H1 (cell line): ENCODE results near the gene DMXL2. TPM values are rescaled to one million over a fixed set of nuclear protein-coding genes. Genes with fewer than 3 reads are reported as not detected.

ENCODE experiments used
- HDAC2 ChIP-seq, 2 experiments: fragments of 300-600 bp in 1 of 2; sonication (generic) in 1 of 2; IDR thresholded peaks; 2 replicates each; pipeline ENCODE4 v1.6.1; 2011 to 2012; ENCODE audit warnings: low read depth in 2 of 2, low read length in 2 of 2, mild to moderate bottlenecking in 2 of 2, moderate library complexity in 2 of 2, borderline replicate concordance in 1 of 2, inconsistent platforms in 1 of 2
- MAFK ChIP-seq: IDR thresholded peaks from 2 replicates; pipeline ENCODE4 v1.6.1; 2012; ENCODE audit warnings: low read depth, mild to moderate bottlenecking, improper control_type of control experiment, low read length
- RAD21 ChIP-seq, 2 experiments: IDR thresholded peaks in 1 of 2; conservative IDR thresholded peaks in 1 of 2; 2 replicates each; pipeline ENCODE4 v1.6.1; 2011; ENCODE audit warnings: low read depth in 2 of 2, low read length in 2 of 2, improper control_type of control experiment in 1 of 2, inconsistent platforms in 1 of 2, mild to moderate bottlenecking in 1 of 2, moderate library complexity in 1 of 2
- polyA plus RNA-seq, 7 experiments: library from polyadenylated mRNA; depleted of rRNA in 3 of 7; stranded (reverse) in 5 of 7; unstranded in 2 of 7; fragments of >200 nt in 5 of 7; fragments of 200-250 nt in 2 of 7; gene quantifications; 1 replicate in 5 of 7; 2 replicates in 1 of 7; 4 replicates in 1 of 7; pipeline versions ENCODE4 v1.2.1 to v1.2.3, GENCODE V29; 2011 to 2013; ENCODE audit warnings: missing spikeins in 2 of 7, mixed read lengths in 2 of 7
- total RNA-seq: library from RNA; stranded (reverse); fragmentation: NEBNext Ultra II Directional; extraction: Animal tissue kit (Norgen Biotek cat#: 25700); gene quantifications from 2 replicates; pipeline ENCODE4 v1.2.1, GENCODE V29; 2021
- TF ChIP-seq, protein P1 (sequence below): IDR thresholded peaks from 2 replicates; pipeline ENCODE4 v1.6.1; 2011; ENCODE audit warnings: low read length, improper control_type of control experiment
- TF ChIP-seq, protein P2 (sequence below), 3 experiments: IDR thresholded peaks; 1 replicate in 2 of 3; 2 replicates in 1 of 3; pipeline versions ENCODE4 v1.5.1 to v1.6.1; 2011; ENCODE audit warnings: low read length in 3 of 3, mild to moderate bottlenecking in 3 of 3, inconsistent platforms in 2 of 3, low read depth in 1 of 3, moderate library complexity in 1 of 3; ENCODE audit not compliant: insufficient read depth in 1 of 3; ENCODE audit errors: control extremely low read depth in 1 of 3

The DMXL2 gene
- total and polyA plus RNA-seq, 2 of the 8 experiments (the other 6 are each of a cell fraction or from before 2014, with no cell fraction given): 9.5 to 10.6 TPM

GRCh38 chr15:51625236-51625635 lies 2.7 kb upstream of the DMXL2 start (continued):
- TF ChIP-seq HDAC2 (IDR thresholded peaks at IDR 0.05; ENCODE audit: borderline replicate concordance in 1 of 2, low read depth in 2 of 2, low read length in 2 of 2) (no peak), RAD21 (IDR thresholded peaks at IDR 0.05 in 1 of 2, conservative IDR thresholded peaks at IDR 0.05 in 1 of 2; ENCODE audit: low read depth in 2 of 2, low read length in 2 of 2) (no peak), MAFK (no peak)
- TF ChIP-seq, protein P1, sequence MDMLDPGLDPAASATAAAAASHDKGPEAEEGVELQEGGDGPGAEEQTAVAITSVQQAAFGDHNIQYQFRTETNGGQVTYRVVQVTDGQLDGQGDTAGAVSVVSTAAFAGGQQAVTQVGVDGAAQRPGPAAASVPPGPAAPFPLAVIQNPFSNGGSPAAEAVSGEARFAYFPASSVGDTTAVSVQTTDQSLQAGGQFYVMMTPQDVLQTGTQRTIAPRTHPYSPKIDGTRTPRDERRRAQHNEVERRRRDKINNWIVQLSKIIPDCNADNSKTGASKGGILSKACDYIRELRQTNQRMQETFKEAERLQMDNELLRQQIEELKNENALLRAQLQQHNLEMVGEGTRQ: no peak
- TF ChIP-seq, protein P2, sequence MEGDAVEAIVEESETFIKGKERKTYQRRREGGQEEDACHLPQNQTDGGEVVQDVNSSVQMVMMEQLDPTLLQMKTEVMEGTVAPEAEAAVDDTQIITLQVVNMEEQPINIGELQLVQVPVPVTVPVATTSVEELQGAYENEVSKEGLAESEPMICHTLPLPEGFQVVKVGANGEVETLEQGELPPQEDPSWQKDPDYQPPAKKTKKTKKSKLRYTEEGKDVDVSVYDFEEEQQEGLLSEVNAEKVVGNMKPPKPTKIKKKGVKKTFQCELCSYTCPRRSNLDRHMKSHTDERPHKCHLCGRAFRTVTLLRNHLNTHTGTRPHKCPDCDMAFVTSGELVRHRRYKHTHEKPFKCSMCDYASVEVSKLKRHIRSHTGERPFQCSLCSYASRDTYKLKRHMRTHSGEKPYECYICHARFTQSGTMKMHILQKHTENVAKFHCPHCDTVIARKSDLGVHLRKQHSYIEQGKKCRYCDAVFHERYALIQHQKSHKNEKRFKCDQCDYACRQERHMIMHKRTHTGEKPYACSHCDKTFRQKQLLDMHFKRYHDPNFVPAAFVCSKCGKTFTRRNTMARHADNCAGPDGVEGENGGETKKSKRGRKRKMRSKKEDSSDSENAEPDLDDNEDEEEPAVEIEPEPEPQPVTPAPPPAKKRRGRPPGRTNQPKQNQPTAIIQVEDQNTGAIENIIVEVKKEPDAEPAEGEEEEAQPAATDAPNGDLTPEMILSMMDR (IDR thresholded peaks at IDR 0.05; ENCODE audit: control extremely low read depth in 1 of 3, insufficient read depth in 1 of 3, low read depth in 1 of 3, low read length in 3 of 3): no peak
